WTC11 (cell line): Measurements from ENCODE around the gene AK9. TPM values are rescaled to one million over a fixed set of nuclear protein-coding genes. Genes with fewer than 3 reads are reported as not detected.

Experiments
- ATAC-seq: fragments of 200-7000 bp; cut with Tn5 transposase; 2 replicates; pipeline ENCODE4 v1.10.0; 2021; ENCODE audit warnings: mild to moderate bottlenecking, moderate library complexity
- CTCF ChIA-PET: fragments of 300-600 bp; sonication (Branson Sonifier 250); formaldehyde crosslinking; loops from one replicate; lab custom pipeline; 2021; ENCODE audit warnings: antibody characterized with exemption; lab: Charles Lee
- POLR2A ChIA-PET: fragments of 350-600 bp; sonication (Branson Sonifier 250); formaldehyde crosslinking; loops from one replicate; lab custom pipeline; 2021; ENCODE audit warnings: antibody characterized with exemption; lab: Charles Lee
- DNase-seq: peaks from one replicate; pipeline ENCODE4 v3.0.0; 2021; ENCODE audit warnings: low spot score
- H3K27ac Mint-ChIP-seq: 2 replicates; pipeline ENCODE4 v1.8.0; 2021; ENCODE audit warnings: mixed read lengths
- H3K27me3 Mint-ChIP-seq: 2 replicates; pipeline ENCODE4 v1.8.0; 2021; ENCODE audit warnings: low read depth, mild to moderate bottlenecking, moderate library complexity, mixed read lengths
- H3K36me3 Mint-ChIP-seq: 2 replicates; pipeline ENCODE4 v1.8.0; 2021; ENCODE audit warnings: mixed read lengths
- H3K4me1 Mint-ChIP-seq: 2 replicates; pipeline ENCODE4 v1.8.0; 2022; ENCODE audit warnings: mixed read lengths
- H3K4me3 Mint-ChIP-seq: 2 replicates; pipeline ENCODE4 v1.8.0; 2021; ENCODE audit warnings: mild to moderate bottlenecking, moderate library complexity, mixed read lengths
- H3K9me3 Mint-ChIP-seq: 2 replicates; pipeline ENCODE4 v1.8.0; 2021; ENCODE audit warnings: mixed read lengths
- ARID4B ChIP-seq: sonication (generic); formaldehyde crosslinking; IDR thresholded peaks from 2 replicates; pipeline ENCODE4 v1.8.0; 2023; ENCODE audit warnings: missing genetic modification reagents, mild to moderate bottlenecking, borderline replicate concordance
- ATF2 ChIP-seq: sonication (generic); formaldehyde crosslinking; IDR thresholded peaks from 2 replicates; pipeline ENCODE4 v1.8.1; 2022; ENCODE audit warnings: low read depth, missing genetic modification reagents, borderline replicate concordance
- ATF6 ChIP-seq: sonication (generic); formaldehyde crosslinking; IDR thresholded peaks from 2 replicates; pipeline ENCODE4 v1.8.1; 2023; ENCODE audit warnings: mild to moderate bottlenecking, missing genetic modification reagents
- CDX4 ChIP-seq: fragments of 250-450 bp; sonication (Bioruptor Pico); IDR thresholded peaks from 2 replicates; pipeline ENCODE4 v1.9.0; 2021; ENCODE audit warnings: moderate library complexity, mild to moderate bottlenecking, inconsistent platforms, borderline replicate concordance
- ERG ChIP-seq: fragments of 250-450 bp; sonication (Bioruptor Pico); IDR thresholded peaks from 2 replicates; pipeline ENCODE4 v1.8.0; 2021; ENCODE audit warnings: mild to moderate bottlenecking
- GABPB1 ChIP-seq: sonication (generic); formaldehyde crosslinking; IDR thresholded peaks from 2 replicates; pipeline ENCODE4 v1.8.1; 2023; ENCODE audit warnings: mild to moderate bottlenecking, missing genetic modification reagents
- GTF2I ChIP-seq: fragments of 250-450 bp; sonication (Bioruptor Pico); conservative IDR thresholded peaks from 2 replicates; pipeline ENCODE4 v1.4.0; 2021; ENCODE audit warnings: mild to moderate bottlenecking
- JAZF1 ChIP-seq: fragments of 250-450 bp; sonication (Bioruptor Pico); IDR thresholded peaks from 2 replicates; pipeline ENCODE4 v1.9.0; 2021; ENCODE audit warnings: moderate library complexity, mild to moderate bottlenecking, inconsistent platforms
- MYBL2 ChIP-seq: sonication (generic); formaldehyde crosslinking; IDR thresholded peaks from 2 replicates; pipeline ENCODE4 v1.8.1; 2023; ENCODE audit warnings: mild to moderate bottlenecking, moderate library complexity, missing genetic modification reagents
- NFATC4 ChIP-seq: fragments of 250-450 bp; sonication (Bioruptor Pico); IDR thresholded peaks from 2 replicates; pipeline ENCODE4 v1.9.0; 2021; ENCODE audit warnings: mild to moderate bottlenecking
- NFE2L1 ChIP-seq: sonication (generic); formaldehyde crosslinking; IDR thresholded peaks from 2 replicates; pipeline ENCODE4 v1.8.1; 2023; ENCODE audit warnings: missing genetic modification reagents
- OVOL2 ChIP-seq: fragments of 250-450 bp; sonication (Bioruptor Pico); IDR thresholded peaks from 2 replicates; pipeline ENCODE4 v1.9.0; 2021; ENCODE audit warnings: mild to moderate bottlenecking, borderline replicate concordance
- SP1 ChIP-seq: sonication (generic); formaldehyde crosslinking; conservative IDR thresholded peaks from 2 replicates; pipeline ENCODE4 v1.8.1; 2022; ENCODE audit warnings: missing genetic modification reagents
- TP53 ChIP-seq: sonication (generic); formaldehyde crosslinking; IDR thresholded peaks from 2 replicates; pipeline ENCODE4 v1.8.1; 2023; ENCODE audit warnings: mild to moderate bottlenecking, missing genetic modification reagents
- ZMAT4 ChIP-seq: fragments of 250-450 bp; sonication (Bioruptor Pico); IDR thresholded peaks from 2 replicates; pipeline ENCODE4 v1.9.0; 2021; ENCODE audit warnings: mild to moderate bottlenecking
- ZNF219 ChIP-seq: sonication (generic); formaldehyde crosslinking; IDR thresholded peaks from 2 replicates; pipeline ENCODE4 v1.8.0; 2023; ENCODE audit warnings: missing genetic modification reagents, mild to moderate bottlenecking, borderline replicate concordance
- ZNF416 ChIP-seq: fragments of 250-450 bp; sonication (Bioruptor Pico); IDR thresholded peaks from 2 replicates; pipeline ENCODE4 v1.9.0; 2021; ENCODE audit warnings: mild to moderate bottlenecking, inconsistent platforms
- ZNF512 ChIP-seq: sonication (generic); formaldehyde crosslinking; IDR thresholded peaks from 2 replicates; pipeline ENCODE4 v1.8.1; 2022; ENCODE audit warnings: missing genetic modification reagents, borderline replicate concordance
- total RNA-seq: library from RNA; stranded (reverse); gene quantifications from 3 replicates; pipeline ENCODE4 v1.2.3, GENCODE V29; 2021

Gene AK9
- total RNA-seq, 1 experiment from 2014 or later, result 3.7 TPM

- TF ChIP-seq ZMAT4 (CRISPR knock-in tag) (no peak), ATF2 (CRISPR knock-in tag) (no peak), GTF2I (no peak)
Observed at GRCh38 chr6:109448615-109449014, 242.4 kb downstream of the AK9 start (continued).

GRCh38 chr6:109447878-109448555 is 243.0 kb downstream of the AK9 start:
- Mint-ChIP-seq H3K4me3 (no peak overlapping the region), H3K27me3 (no peaks in the 10 kb centered on the region), H3K9me3 (no peaks in the 10 kb centered on the region), H3K36me3 (peaks cover 28% of the 10 kb centered on the region), H3K4me1 (peaks cover 8% of the 10 kb centered on the region; the same call in 1 of the 2 replicates), H3K27ac (no peak overlapping the region)
- POLR2A ChIA-PET, result interaction anchor here (1.0 kb wide), 1 partner anchor 62 kb away, joined by 3 read pairs; no protein-coding TSS in a partner anchor
- CTCF ChIA-PET, result interaction anchor here (1.0 kb wide), 1 partner anchor 51 kb away, joined by 3 read pairs; no protein-coding TSS in a partner anchor
- DNase-seq (no peak), ATAC-seq (peak; percentile 46)
- TF ChIP-seq TP53 (CRISPR knock-in tag) (no peak), ATF6 (CRISPR knock-in tag) (no peak), NFE2L1 (CRISPR knock-in tag) (no peak), GABPB1 (CRISPR knock-in tag) (no peak), ERG (no peak), MYBL2 (CRISPR knock-in tag) (no peak), JAZF1 (CRISPR knock-in tag) (no peak), ZNF512 (CRISPR knock-in tag) (no peak), ATF2 (CRISPR knock-in tag) (no peak), ARID4B (CRISPR knock-in tag) (no peak), CDX4 (CRISPR knock-in tag) (no peak), SP1 (CRISPR knock-in tag) (no peak), ZNF416 (CRISPR knock-in tag) (no peak), NFATC4 (no peak), OVOL2 (no peak), ZNF219 (CRISPR knock-in tag) (no peak)
